HFF-Myc (cell line): ENCODE measurements around the gene NSFL1C.

ENCODE experiments used
- DNase-seq: peaks from one replicate; pipeline ENCODE4 v3.0.0-alpha.2; 2011; ENCODE audit warnings: low read depth; ENCODE audit errors: extremely low read depth
- H3K4me3 ChIP-seq: replicated peaks from 2 replicates; pipeline ENCODE4 v1.5.1; 2011; ENCODE audit warnings: low read depth, mild to moderate bottlenecking, control low read depth, low read length
- CTCF ChIP-seq: IDR thresholded peaks from 2 replicates; pipeline ENCODE4 v1.5.1; 2012; ENCODE audit warnings: mild to moderate bottlenecking, low read depth, low read length, control low read depth; ENCODE audit errors: missing control alignments

NSFL1C gene

GRCh38 chr20:1493536-1493935 lies 26.9 kb upstream of the NSFL1C start:
- DNase-seq: no peak
- no peak for TF ChIP-seq CTCF
- no peak overlapping the region for H3K4me3 ChIP-seq

- H3K4me3 ChIP-seq: no peak overlapping the region
- no peak for TF ChIP-seq CTCF
- no peak for DNase-seq
Measured at GRCh38 chr20:1491860-1492642, 25.4 kb upstream of the NSFL1C start.

- DNase-seq: no peak
- no peak within 1 kb of the TSS for H3K4me3 ChIP-seq
- TF ChIP-seq CTCF: no peak
Measured at GRCh38 chr20:1491281-1491840, 24.7 kb upstream of the NSFL1C start, which contains the start of gene SIRPB2. SIRPB2 (minus strand) TSS chr20:1491420; CDS start chr20:1491359, 61 bp downstream.

DNA sequence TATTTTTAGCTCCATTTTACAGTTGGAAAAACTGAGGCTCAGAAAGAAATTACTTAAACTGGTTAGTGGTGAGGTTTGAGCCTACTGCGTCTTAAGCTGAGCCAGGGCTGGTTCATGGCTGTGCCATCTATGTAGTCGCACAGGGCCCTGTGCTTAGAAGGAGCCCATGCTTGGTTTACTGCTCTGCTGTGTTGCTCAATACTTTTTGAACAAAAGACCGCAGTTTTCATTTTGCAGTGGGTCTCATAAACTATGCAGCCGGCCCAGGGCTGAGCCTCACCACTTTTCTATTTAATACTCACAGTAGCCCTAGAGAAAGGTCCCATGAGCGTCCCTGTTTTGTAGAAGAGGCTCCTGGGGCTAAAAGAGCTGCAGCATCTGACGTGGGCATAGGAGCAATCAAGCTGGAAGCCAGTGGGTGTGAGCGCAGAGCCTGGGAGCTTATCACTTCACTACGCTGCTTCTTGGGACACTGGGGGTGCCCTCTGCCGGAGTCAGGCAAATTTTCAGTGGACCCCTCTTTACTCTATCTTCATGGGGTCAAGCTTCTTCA lies 24.1 kb upstream of the NSFL1C start:
- TF ChIP-seq CTCF: no peak
- no peak for DNase-seq
- no peak overlapping the region for H3K4me3 ChIP-seq

GRCh38 chr20:1489764-1490436 lies 23.3 kb upstream of the NSFL1C start:
- H3K4me3 ChIP-seq: no peak overlapping the region
- no peak for DNase-seq
- TF ChIP-seq CTCF: no peak

GRCh38 chr20:1489325-1489724 lies 22.7 kb upstream of the NSFL1C start:
- DNase-seq: no peak
- no peak for TF ChIP-seq CTCF
- H3K4me3 ChIP-seq: no peak overlapping the region
